Measurements from ENCODE around the gene ATP6V1C2. TPM values are rescaled to one million over a fixed set of nuclear protein-coding genes. Genes with fewer than 3 reads are reported as not detected.
A peak's percentile ranks its signal among the peaks of the same experiment; 100 is the strongest.

Gene ATP6V1C2
- total and polyA plus RNA-seq, 9 of the 15 experiments (the other 6 are each of a cell fraction or from before 2014, with no cell fraction given) = 0.01 to 0.31 (median 0.10) TPM; not detected in 4

DNA sequence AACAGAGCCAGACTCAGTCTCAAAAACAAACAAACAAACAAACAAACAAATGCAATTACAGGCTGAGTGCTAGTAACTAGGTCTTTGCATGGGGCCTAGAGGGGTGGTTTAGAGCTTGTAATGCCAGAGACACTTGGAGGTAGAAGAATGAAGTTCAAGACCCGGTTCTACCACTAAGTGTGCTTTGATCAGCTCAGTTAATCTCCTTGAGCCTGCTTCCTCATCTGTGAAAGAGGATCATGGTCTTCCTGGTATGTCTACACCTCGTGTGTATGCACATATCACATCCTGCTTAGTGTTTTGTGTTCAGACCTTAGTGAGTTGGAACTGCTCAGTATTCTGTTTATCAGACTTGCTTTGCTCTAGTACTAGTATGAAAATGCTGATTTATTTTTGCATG, 4.8 kb upstream of the ATP6V1C2 start:
- no peak overlapping the region for H3K27ac ChIP-seq (ENCODE audit: extremely low read depth, low read depth, low read length)
- H3K9me1 ChIP-seq (ENCODE audit: control insufficient read depth, insufficient read depth, low read length) = no peaks in the 10 kb centered on the region
- POLR2A ChIA-PET = interaction anchor here (0.6 to 0.7 kb wide), 2 partner anchors 22 to 1042 kb away, joined by 3 read pairs; no protein-coding TSS in a partner anchor
- H3K36me3 ChIP-seq (ENCODE audit: control insufficient read depth, insufficient read depth, low read length) = no peaks in the 10 kb centered on the region
- H3K9ac ChIP-seq (ENCODE audit: insufficient read depth in 1 of 2, low read depth in 2 of 2, low read length in 2 of 2) = no peak overlapping the region
- no peak overlapping the region for H3K4me2 ChIP-seq (ENCODE audit: insufficient read depth, low read length)
- FAIRE-seq (no peak), DNase-seq (ENCODE audit: extremely low read depth in 1 of 4, low spot score in 3 of 4) (no peak), ATAC-seq (no peak; the same call in 2 of the 3 replicates)
- H3K4me3 ChIP-seq = no peak overlapping the region
- no peak overlapping the region for H2AFZ ChIP-seq (ENCODE audit: low read depth, low read length)
- CTCF ChIA-PET (ENCODE audit: low intra/inter-chr PET ratio) = no interaction called here
- intact Hi-C loops (cut with micrococcal nuclease) (no loop called here), in situ Hi-C loops (cut with MboI) (no loop called here)
- WGBS (ENCODE audit: insufficient coverage, low coverage, missing lambda C conversion rate) = 0% methylated on average over 2 of the region's 2 CpGs
- no peaks in the 10 kb centered on the region for H3K79me2 ChIP-seq (ENCODE audit: control insufficient read depth, insufficient read depth, low read length)
- BruUV-seq (replicated peaks) = no TSS peak
- no peaks in the 10 kb centered on the region; the same call in 1 of the 2 replicates for H4K20me1 ChIP-seq (replicated peaks; ENCODE audit: control insufficient read depth, insufficient read depth, low read length)
- H3K4me1 ChIP-seq (replicated peaks in 1 of 2; ENCODE audit: control insufficient read depth in 2 of 2, insufficient read depth in 2 of 2, low read length in 2 of 2) = peaks cover 0 to 8% of the 10 kb centered on the region in 2 experiments; a peak in 2 of 5 replicates
- H3K27me3 ChIP-seq (ENCODE audit: control insufficient read depth in 2 of 2, insufficient read depth in 2 of 2, low read length in 2 of 2) = peaks cover 39 to 68% of the 10 kb centered on the region in 2 experiments
- TF ChIP-seq COPS2 (conservative IDR thresholded peaks at IDR 0.05) (no peak), NFE2L1 (tag; IDR thresholded peaks at IDR 0.05; ENCODE audit: borderline replicate concordance, low read depth) (no peak)
- no peaks in the 10 kb centered on the region for H3K9me3 ChIP-seq (replicated peaks; ENCODE audit: control insufficient read depth, insufficient read depth, low read depth, low read length)

DNA sequence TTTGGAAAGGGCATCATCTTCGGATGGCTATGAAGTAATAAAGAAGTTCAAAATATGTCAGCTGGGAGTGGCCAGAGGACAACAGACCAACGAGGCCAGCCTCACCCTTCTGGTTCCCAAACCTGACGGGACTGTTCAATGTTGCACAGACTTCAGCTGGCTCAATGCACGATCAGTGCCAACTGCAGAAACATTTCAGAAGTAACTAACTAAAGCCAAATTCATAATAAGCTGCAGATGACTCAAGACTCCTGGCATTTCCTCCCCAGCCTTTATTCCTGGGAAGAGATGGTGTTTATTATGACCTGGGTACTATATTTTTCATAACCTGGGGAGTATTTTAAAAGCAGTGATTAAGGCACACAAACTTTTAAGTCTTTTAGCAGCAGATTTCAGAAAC, 3.8 kb upstream of the ATP6V1C2 start:
- Histone ChIP-seq H3K4me2 (ENCODE audit: insufficient read depth, low read length) (no peak overlapping the region), H3K36me3 (ENCODE audit: control insufficient read depth, insufficient read depth, low read length) (no peaks in the 10 kb centered on the region), H3K9ac (ENCODE audit: insufficient read depth in 1 of 2, low read depth in 2 of 2, low read length in 2 of 2) (no peak overlapping the region), H3K27me3 (ENCODE audit: control insufficient read depth in 2 of 2, insufficient read depth in 2 of 2, low read length in 2 of 2) (peaks cover 49 to 68% of the 10 kb centered on the region in 2 experiments), H3K79me2 (ENCODE audit: control insufficient read depth, insufficient read depth, low read length) (no peaks in the 10 kb centered on the region), H3K9me3 (replicated peaks; ENCODE audit: control insufficient read depth, insufficient read depth, low read depth, low read length) (no peaks in the 10 kb centered on the region), H3K9me1 (ENCODE audit: control insufficient read depth, insufficient read depth, low read length) (no peaks in the 10 kb centered on the region), H2AFZ (ENCODE audit: low read depth, low read length) (no peak overlapping the region), H3K4me1 (replicated peaks in 1 of 2; ENCODE audit: control insufficient read depth in 2 of 2, insufficient read depth in 2 of 2, low read length in 2 of 2) (peaks cover 0 to 12% of the 10 kb centered on the region in 2 experiments; a peak in 1 of 5 replicates), H4K20me1 (replicated peaks; ENCODE audit: control insufficient read depth, insufficient read depth, low read length) (no peaks in the 10 kb centered on the region; the same call in 1 of the 2 replicates), H3K27ac (ENCODE audit: extremely low read depth, low read depth, low read length) (no peak overlapping the region), H3K4me3 (no peak overlapping the region)
- CTCF ChIA-PET (ENCODE audit: low intra/inter-chr PET ratio) = no interaction called here
- in situ Hi-C loops (cut with MboI) (no loop called here), intact Hi-C loops (cut with micrococcal nuclease) (no loop called here)
- TF ChIP-seq MCM3 (IDR thresholded peaks at IDR 0.05) = no peak
- no peak for TF ChIP-seq EHMT2 (IDR thresholded peaks at IDR 0.05)
- FAIRE-seq (no peak), DNase-seq (ENCODE audit: extremely low read depth in 1 of 4, low spot score in 3 of 4) (peak in 1 of 4 experiments; percentile 6), ATAC-seq (no peak)
- POLR2A ChIA-PET = interaction anchor here (1.5 kb wide), 1 partner anchor 9 kb away, joined by 5 read pairs; no protein-coding TSS in a partner anchor
- 5% methylated on average over 4 of the region's 4 CpGs for WGBS (ENCODE audit: insufficient coverage, low coverage, missing lambda C conversion rate)
- no TSS peak for BruUV-seq (replicated peaks)

Data from K562 (cell line).